HepG2 (cell line): ENCODE data around the gene MGMT. TPM values are rescaled to one million over a fixed set of nuclear protein-coding genes. Genes with fewer than 3 reads are reported as not detected.

ENCODE experiments used
- ATAC-seq: fragments of 200-7000 bp; cut with Tn5 transposase; 3 replicates; pipeline ENCODE4 v1.9.1; 2020; ENCODE audit warnings: mild to moderate bottlenecking, moderate library complexity
- BruUV-seq: library from RNA; stranded (reverse); fragments of 400-500 nt; replicated peaks from 2 replicates; lab custom pipeline; 2021; lab: Mats Ljungman, UMichigan
- CTCF ChIA-PET: fragments of 300-600 bp; formaldehyde crosslinking; extraction: SDS; loops from one replicate; lab custom pipeline; 2021; ENCODE audit warnings: low total read pairs, inconsistent platforms, low intra/inter-chr PET ratio; lab: Yijun Ruan, JAX
- POLR2A ChIA-PET: fragments of 350-600 bp; sonication (Branson Sonifier 250); formaldehyde crosslinking; loops from one replicate; lab custom pipeline; 2020; ENCODE audit warnings: antibody characterized with exemption, inconsistent platforms; lab: Yijun Ruan, JAX
- DNase-seq: peaks from one replicate; pipeline ENCODE4 v3.0.0-alpha.2; 2015; ENCODE audit warnings: low spot score
- FAIRE-seq: peaks from 3 replicates; lab custom pipeline; 2011; peaks lifted over from hg19 to GRCh38; lab: Jason Lieb, UNC
- H2AFZ ChIP-seq: one replicate; pipeline ENCODE4 v1.6.1; 2011; ENCODE audit warnings: low read length, inconsistent platforms
- H3K27ac ChIP-seq: fragments of 300-600 bp; 3 replicates; pipeline ENCODE4 v1.8.0; 2011; ENCODE audit warnings: mixed run types, mild to moderate bottlenecking, mixed read lengths, low read length, inconsistent platforms; ENCODE audit not compliant: insufficient read depth; ENCODE audit errors: extremely low read length
- H3K27me3 ChIP-seq, 2 experiments: fragments of 200-600 bp in 1 of 2; 2 replicates in 1 of 2; 3 replicates in 1 of 2; pipeline versions ENCODE4 v1.6.0 to v1.8.0; 2011; ENCODE audit warnings: low read length in 2 of 2, mild to moderate bottlenecking in 2 of 2, moderate library complexity in 2 of 2, inconsistent platforms in 1 of 2; ENCODE audit not compliant: insufficient read depth in 2 of 2, control insufficient read depth in 1 of 2
- H3K36me3 ChIP-seq, 2 experiments: fragments of 200-600 bp in 1 of 2; replicated peaks in 1 of 2; 2 replicates in 1 of 2; 3 replicates in 1 of 2; pipeline versions ENCODE4 v1.5.1 to v1.8.0; 2011; ENCODE audit warnings: low read length in 2 of 2, inconsistent platforms in 1 of 2; ENCODE audit not compliant: insufficient read depth in 2 of 2, control insufficient read depth in 1 of 2
- H3K4me1 ChIP-seq: 2 replicates; pipeline ENCODE4 v1.5.1; 2012; ENCODE audit warnings: low read length, inconsistent platforms; ENCODE audit not compliant: insufficient read depth
- H3K4me2 ChIP-seq: 2 replicates; pipeline ENCODE4 v1.6.0; 2011; ENCODE audit warnings: low read depth, low read length, inconsistent platforms
- H3K4me3 ChIP-seq, 3 experiments: fragments of 200-600 bp in 1 of 3; sonication (generic), shearing (Covaris generic) in 1 of 3; replicated peaks in 1 of 3; 2 replicates each; pipeline ENCODE4 v1.5.1; 2011 to 2016; ENCODE audit warnings: low read length in 3 of 3, inconsistent platforms in 2 of 3, low read depth in 2 of 3, mild to moderate bottlenecking in 2 of 3, control low read depth in 1 of 3, mixed read lengths in 1 of 3; ENCODE audit not compliant: insufficient read depth in 1 of 3
- H3K79me2 ChIP-seq: one replicate; pipeline ENCODE4 v1.6.1; 2011; ENCODE audit warnings: low read length, inconsistent platforms; ENCODE audit not compliant: insufficient read depth
- H3K9ac ChIP-seq: 2 replicates; pipeline ENCODE4 v1.6.0; 2011; ENCODE audit warnings: mild to moderate bottlenecking, low read depth, low read length, inconsistent platforms; ENCODE audit not compliant: insufficient read depth
- H3K9me3 ChIP-seq: 2 replicates; pipeline ENCODE4 v1.5.1; 2012; ENCODE audit warnings: mild to moderate bottlenecking, low read length
- H4K20me1 ChIP-seq: 2 replicates; pipeline ENCODE4 v1.6.0; 2011; ENCODE audit warnings: inconsistent platforms, mild to moderate bottlenecking, low read length, moderate library complexity; ENCODE audit not compliant: insufficient read depth
- FOSL2 ChIP-seq: sonication (generic); formaldehyde crosslinking; IDR thresholded peaks from 2 replicates; pipeline ENCODE4 v1.4.0; 2020; ENCODE audit warnings: missing genetic modification reagents
- FOXP1 ChIP-seq, 2 experiments: fragments of 450-650 bp in 1 of 2; IDR thresholded peaks; 2 replicates each; pipeline ENCODE4 v1.6.1; 2017 to 2018; ENCODE audit warnings: antibody characterized with exemption in 1 of 2
- HNF4A ChIP-seq: sonication (generic); formaldehyde crosslinking; IDR thresholded peaks from 2 replicates; pipeline ENCODE4 v1.4.0; 2020; ENCODE audit warnings: missing genetic modification reagents
- HNF4G ChIP-seq, 2 experiments: sonication (generic) in 1 of 2; formaldehyde crosslinking in 1 of 2; IDR thresholded peaks; 2 replicates each; pipeline versions ENCODE4 v1.4.0 to v1.6.1; 2011 to 2020; ENCODE audit warnings: borderline replicate concordance in 2 of 2, low read depth in 2 of 2, mild to moderate bottlenecking in 2 of 2, low read length in 1 of 2, missing genetic modification reagents in 1 of 2, moderate library complexity in 1 of 2
- HOXA7 ChIP-seq: sonication (generic); formaldehyde crosslinking; IDR thresholded peaks from 2 replicates; pipeline ENCODE4 v1.8.1; 2022; ENCODE audit warnings: mild to moderate bottlenecking, missing genetic modification reagents, moderate library complexity
- JUND ChIP-seq: sonication (generic); formaldehyde crosslinking; IDR thresholded peaks from 2 replicates; pipeline ENCODE4 v1.8.0; 2022; ENCODE audit warnings: mild to moderate bottlenecking, missing genetic modification reagents
- PLRG1 ChIP-seq: fragments of 450-650 bp; conservative IDR thresholded peaks from 2 replicates; pipeline ENCODE4 v1.6.1; 2016
- ZFX ChIP-seq: sonication (generic); formaldehyde crosslinking; IDR thresholded peaks from 2 replicates; pipeline ENCODE4 v1.4.0; 2020; ENCODE audit warnings: mild to moderate bottlenecking, low read depth, missing genetic modification reagents, moderate library complexity
- WGBS: methylation state at CpG from one replicate; pipeline ENCODE4 v1.1.6; 2017; ENCODE audit warnings: low lambda C conversion rate; 5-methylcytosine and 5-hydroxymethylcytosine counted together
- in situ Hi-C: cut with HindIII; loops from 2 replicates; pipeline ENCODE4 v1.10.0; 2017; ENCODE audit warnings: low pct_unique_long_range_greater_than_20kb; ENCODE audit not compliant: extremely low pct_ligation_motif_present
- intact Hi-C: fragments of 100-400 bp; cut with micrococcal nuclease; formaldehyde crosslinking; loops from one replicate; pipeline ENCODE4 v1.10.0; 2022; ENCODE audit not compliant: unreplicated experiment
- polyA plus RNA-seq, 8 experiments: library from polyadenylated mRNA; depleted of rRNA in 3 of 8; stranded (reverse) in 7 of 8; unstranded in 1 of 8; fragments of >200 nt; fragmentation: Illumina TruSeq in 4 of 8; extraction: Trizol in 4 of 8; gene quantifications; 2 replicates each; pipeline versions ENCODE4 v1.2.1 to v1.2.3, GENCODE V29; 2011 to 2016; ENCODE audit warnings: low read depth in 4 of 8, missing spikeins in 1 of 8, mixed read lengths in 1 of 8; ENCODE audit not compliant: insufficient read depth in 1 of 8
- total RNA-seq, 5 experiments: library from RNA; depleted of rRNA; stranded (reverse); fragments of >200 nt; fragmentation: Illumina TruSeq; extraction: Trizol; gene quantifications; 2 replicates each; pipeline ENCODE4 v1.2.3, GENCODE V29; 2016; ENCODE audit warnings: low read depth in 1 of 5
- TF ChIP-seq, protein P1 (sequence below): IDR thresholded peaks from 2 replicates; pipeline ENCODE4 v1.6.1; 2016; ENCODE audit warnings: mild to moderate bottlenecking
- TF ChIP-seq, protein P2 (sequence below): sonication (generic); formaldehyde crosslinking; IDR thresholded peaks from 2 replicates; pipeline ENCODE4 v1.4.0; 2020; ENCODE audit warnings: missing genetic modification reagents
- TF ChIP-seq, protein P3 (sequence below): fragments of 450-650 bp; IDR thresholded peaks from 2 replicates; pipeline ENCODE4 v1.6.1; 2016

Gene MGMT
- total and polyA plus RNA-seq, 2 of the 13 experiments (the other 11 are each of a cell fraction or from before 2014, with no cell fraction given), result 12.0 to 19.5 TPM

DNA sequence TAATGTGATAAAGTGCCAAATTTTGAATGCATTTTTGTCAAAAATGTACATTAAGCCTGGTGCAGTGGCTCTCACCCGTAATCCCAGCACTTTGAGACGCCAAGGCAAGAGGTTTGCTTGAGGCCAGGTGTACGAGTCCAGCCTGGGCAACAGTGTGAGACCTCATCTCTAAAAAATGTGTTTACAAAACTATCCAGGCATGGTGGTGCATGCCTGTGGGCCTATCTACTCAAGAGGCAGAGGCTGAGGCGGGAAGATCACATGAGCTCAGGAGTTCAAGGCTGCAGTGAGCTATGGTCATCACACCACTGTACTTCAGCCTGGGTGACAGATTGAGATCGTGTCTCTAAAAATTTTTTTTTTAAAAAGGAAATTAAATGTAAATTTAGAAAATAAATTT lies 18.5 kb upstream of the MGMT start (continued):
- TF ChIP-seq, protein P1, sequence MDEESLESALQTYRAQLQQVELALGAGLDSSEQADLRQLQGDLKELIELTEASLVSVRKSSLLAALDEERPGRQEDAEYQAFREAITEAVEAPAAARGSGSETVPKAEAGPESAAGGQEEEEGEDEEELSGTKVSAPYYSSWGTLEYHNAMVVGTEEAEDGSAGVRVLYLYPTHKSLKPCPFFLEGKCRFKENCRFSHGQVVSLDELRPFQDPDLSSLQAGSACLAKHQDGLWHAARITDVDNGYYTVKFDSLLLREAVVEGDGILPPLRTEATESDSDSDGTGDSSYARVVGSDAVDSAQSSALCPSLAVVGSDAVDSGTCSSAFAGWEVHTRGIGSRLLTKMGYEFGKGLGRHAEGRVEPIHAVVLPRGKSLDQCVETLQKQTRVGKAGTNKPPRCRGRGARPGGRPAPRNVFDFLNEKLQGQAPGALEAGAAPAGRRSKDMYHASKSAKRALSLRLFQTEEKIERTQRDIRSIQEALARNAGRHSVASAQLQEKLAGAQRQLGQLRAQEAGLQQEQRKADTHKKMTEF (CRISPR knock-in tag), result 0 out of 2 replicates have a peak, but pooled peaks have one; percentile 24
- TF ChIP-seq, protein P2, sequence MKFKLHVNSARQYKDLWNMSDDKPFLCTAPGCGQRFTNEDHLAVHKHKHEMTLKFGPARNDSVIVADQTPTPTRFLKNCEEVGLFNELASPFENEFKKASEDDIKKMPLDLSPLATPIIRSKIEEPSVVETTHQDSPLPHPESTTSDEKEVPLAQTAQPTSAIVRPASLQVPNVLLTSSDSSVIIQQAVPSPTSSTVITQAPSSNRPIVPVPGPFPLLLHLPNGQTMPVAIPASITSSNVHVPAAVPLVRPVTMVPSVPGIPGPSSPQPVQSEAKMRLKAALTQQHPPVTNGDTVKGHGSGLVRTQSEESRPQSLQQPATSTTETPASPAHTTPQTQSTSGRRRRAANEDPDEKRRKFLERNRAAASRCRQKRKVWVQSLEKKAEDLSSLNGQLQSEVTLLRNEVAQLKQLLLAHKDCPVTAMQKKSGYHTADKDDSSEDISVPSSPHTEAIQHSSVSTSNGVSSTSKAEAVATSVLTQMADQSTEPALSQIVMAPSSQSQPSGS, result peak; percentile 26; the same call in 1 of the 2 replicates
- TF ChIP-seq HNF4A (CRISPR knock-in tag) (peak; percentile 34; the same call in 1 of the 2 replicates), HNF4G (IDR thresholded peaks at IDR 0.05; ENCODE audit: borderline replicate concordance, low read depth, low read length) (no peak), HNF4G (CRISPR knock-in tag; IDR thresholded peaks at IDR 0.05; ENCODE audit: borderline replicate concordance, low read depth) (no peak), HOXA7 (CRISPR knock-in tag) (no peak), JUND (peak; percentile 57; the same call in 1 of the 2 replicates), FOXP1 (IDR thresholded peaks at IDR 0.05) (no peak), FOXP1 (CRISPR knock-in tag; IDR thresholded peaks at IDR 0.05) (peak; percentile 63), FOSL2 (CRISPR knock-in tag) (peak; percentile 36), ZFX (CRISPR knock-in tag) (peak; percentile 18; the same call in 1 of the 2 replicates)

DNA sequence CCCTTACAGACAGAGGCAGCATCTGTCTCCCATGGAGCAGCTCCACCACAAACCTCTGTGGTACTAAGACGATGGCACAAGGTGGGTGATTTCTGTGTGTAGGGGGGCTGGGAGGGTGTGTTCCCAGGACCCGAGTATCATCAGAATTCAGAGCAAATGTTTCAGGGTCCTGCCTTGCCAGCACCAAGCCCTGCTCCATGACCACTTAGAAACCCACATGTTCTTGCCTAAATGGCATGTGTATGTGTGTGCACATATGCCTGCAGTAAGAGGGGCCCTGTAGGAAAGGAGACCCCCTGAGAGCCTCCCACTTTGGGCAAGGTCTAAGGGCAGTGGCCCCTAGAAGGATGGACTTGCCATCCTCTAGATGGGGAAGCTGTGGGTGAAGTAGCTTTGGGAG lies 17.1 kb upstream of the MGMT start:
- CTCF ChIA-PET, result no interaction called here
- POLR2A ChIA-PET, result interaction anchor here (1.3 kb wide), 1 partner anchor 12 kb away, joined by 3 read pairs; no protein-coding TSS in a partner anchor

More for the DNA sequence above, 17.1 kb upstream of the MGMT start:
- Histone ChIP-seq H3K4me1 (peaks cover 30% of the 10 kb centered on the region), H3K4me3 (no peak overlapping the region), H3K9me3 (0 out of 2 replicates have a peak, but pooled peaks cover 7% of the 10 kb centered on the region), H3K27me3 (no peaks in the 10 kb centered on the region), H3K9ac (no peak overlapping the region), H3K4me2 (no peak overlapping the region), H3K27ac (no peak overlapping the region), H3K79me2 (no peaks in the 10 kb centered on the region), H3K36me3 (no peaks in the 10 kb centered on the region), H2AFZ (no peak overlapping the region), H4K20me1 (no peaks in the 10 kb centered on the region)
- WGBS, result 30% methylated on average over 2 of the region's 2 CpGs
- FAIRE-seq, result no peak
- in situ Hi-C loops, result no loop called here
- no peak for TF ChIP-seq PLRG1
- TF ChIP-seq, protein P3, sequence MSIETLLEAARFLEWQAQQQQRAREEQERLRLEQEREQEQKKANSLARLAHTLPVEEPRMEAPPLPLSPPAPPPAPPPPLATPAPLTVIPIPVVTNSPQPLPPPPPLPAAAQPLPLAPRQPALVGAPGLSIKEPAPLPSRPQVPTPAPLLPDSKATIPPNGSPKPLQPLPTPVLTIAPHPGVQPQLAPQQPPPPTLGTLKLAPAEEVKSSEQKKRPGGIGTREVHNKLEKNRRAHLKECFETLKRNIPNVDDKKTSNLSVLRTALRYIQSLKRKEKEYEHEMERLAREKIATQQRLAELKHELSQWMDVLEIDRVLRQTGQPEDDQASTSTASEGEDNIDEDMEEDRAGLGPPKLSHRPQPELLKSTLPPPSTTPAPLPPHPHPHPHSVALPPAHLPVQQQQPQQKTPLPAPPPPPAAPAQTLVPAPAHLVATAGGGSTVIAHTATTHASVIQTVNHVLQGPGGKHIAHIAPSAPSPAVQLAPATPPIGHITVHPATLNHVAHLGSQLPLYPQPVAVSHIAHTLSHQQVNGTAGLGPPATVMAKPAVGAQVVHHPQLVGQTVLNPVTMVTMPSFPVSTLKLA, result peak; percentile 57; the same call in 1 of the 2 replicates
- intact Hi-C loops, result no loop called here
- BruUV-seq, result no TSS peak
- DNase-seq, result no peak
- no peak for ATAC-seq
